ENCODE data around the gene DLG2. TPM values are rescaled to one million over a fixed set of nuclear protein-coding genes. Genes with fewer than 3 reads are reported as not detected.

Gene DLG2
- total and polyA plus RNA-seq, 2 donors (not counting 3 experiments of a cell fraction or from before 2014, with no cell fraction given): 0.15 to 1.1 TPM

GRCh38 chr11:84581083-84581482 lies 1046.1 kb downstream of the DLG2 start:
- H3K9ac ChIP-seq (replicated peaks; ENCODE audit: extremely low read depth, insufficient read depth, low read length): no peak overlapping the region
- no peaks in the 10 kb centered on the region for H3K27me3 ChIP-seq (ENCODE audit: control insufficient read depth in 2 of 2, insufficient read depth in 2 of 2, low read length in 2 of 2)
- intact Hi-C loops (cut with micrococcal nuclease) (no loop called here), dilution Hi-C loops (cut with MboI; ENCODE audit: extremely low pct_ligation_motif_present, low sequenced_read_pairs) (no loop called here)
- POLR2A ChIA-PET: no interaction called here
- H3K27ac ChIP-seq (ENCODE audit: insufficient read depth, low read depth, low read length): no peak overlapping the region
- FAIRE-seq: no peak
- H3K4me2 ChIP-seq (ENCODE audit: insufficient read depth, low read length): no peak overlapping the region
- H2AFZ ChIP-seq (ENCODE audit: low read depth, low read length): no peak overlapping the region
- TF ChIP-seq CTCF (IDR thresholded peaks at IDR 0.05; ENCODE audit: extremely low read depth in 1 of 2, insufficient read depth in 1 of 2, low read depth in 1 of 2, low read length in 2 of 2) (no peak), GATA2 (IDR thresholded peaks at IDR 0.05; ENCODE audit: insufficient read depth, insufficient read length, low read depth, low read length) (no peak), JUN (IDR thresholded peaks at IDR 0.05; ENCODE audit: borderline replicate concordance, insufficient read depth, insufficient read length, low read depth) (no peak), FOS (IDR thresholded peaks at IDR 0.05; ENCODE audit: borderline replicate concordance, insufficient read depth, low read length) (no peak), MYC (IDR thresholded peaks at IDR 0.05; ENCODE audit: low read depth, low read length) (no peak), POLR2AphosphoS5 (IDR thresholded peaks at IDR 0.05; ENCODE audit: insufficient read depth, low read depth, low read length) (no peak), EZH2 (IDR thresholded peaks at IDR 0.05; ENCODE audit: borderline replicate concordance, low read depth, low read length, severe bottlenecking) (no peak), MAX (IDR thresholded peaks at IDR 0.05; ENCODE audit: insufficient read depth, insufficient read length) (no peak), POLR2A (IDR thresholded peaks at IDR 0.05; ENCODE audit: low read depth, low read length) (no peak)
- no peak for DNase-seq (ENCODE audit: low read depth, low spot score)
- H4K20me1 ChIP-seq (replicated peaks; ENCODE audit: control insufficient read depth, extremely low read depth, insufficient read depth, low read length): no peaks in the 10 kb centered on the region
- H3K36me3 ChIP-seq (ENCODE audit: control insufficient read depth in 2 of 2, extremely low read depth in 1 of 2, insufficient read depth in 2 of 2, low read length in 2 of 2): no peaks in the 10 kb centered on the region
- H3K9me1 ChIP-seq (replicated peaks; ENCODE audit: control insufficient read depth, extremely low read depth, insufficient read depth, low read length): no peaks in the 10 kb centered on the region
- BruUV-seq (replicated peaks): no TSS peak
- CTCF ChIA-PET: no interaction called here
- no peaks in the 10 kb centered on the region for H3K79me2 ChIP-seq (ENCODE audit: control insufficient read depth, insufficient read depth, low read length)
- H3K9me3 ChIP-seq (replicated peaks; ENCODE audit: control insufficient read depth, insufficient read depth, low read length): no peaks in the 10 kb centered on the region
- no peak overlapping the region for H3K4me3 ChIP-seq (replicated peaks in 1 of 3; ENCODE audit: insufficient read depth in 1 of 3, low read depth in 1 of 3, low read length in 3 of 3)
- H3K4me1 ChIP-seq (ENCODE audit: control insufficient read depth, extremely low read depth, insufficient read depth, low read length): no peaks in the 10 kb centered on the region
